ENCODE data around the gene SLC39A9.

DNA sequence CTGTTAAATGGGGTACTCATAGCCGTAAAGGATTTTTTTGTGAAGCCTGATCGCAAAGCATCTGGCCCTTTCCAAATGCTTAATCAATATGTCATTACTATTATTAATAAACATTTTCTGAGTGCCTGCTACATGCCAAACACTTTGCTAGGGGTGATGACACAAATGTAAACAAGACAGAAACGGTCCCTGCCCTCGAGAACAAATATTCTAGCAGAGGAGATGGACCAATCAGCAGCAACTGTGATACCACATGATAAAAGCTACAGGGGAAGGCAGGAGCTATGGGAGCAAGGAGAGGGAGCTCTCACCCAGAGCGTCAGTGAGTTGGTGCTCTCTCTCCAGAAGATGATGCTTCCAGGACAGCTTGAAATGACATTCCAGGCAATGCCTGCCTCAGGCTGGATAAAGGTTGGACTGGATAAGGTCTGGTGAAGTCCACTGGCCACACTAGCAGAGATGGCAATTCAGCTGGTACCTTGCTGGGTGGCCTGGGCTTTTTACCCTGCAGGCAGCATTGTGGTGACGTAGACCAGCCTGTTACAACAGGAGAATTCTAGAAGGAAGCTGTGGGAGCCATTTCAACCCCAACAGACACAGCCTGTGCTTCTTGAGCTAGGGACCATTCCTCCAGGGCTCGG, 41.5 kb upstream of the SLC39A9 start:
- TF ChIP-seq, protein P1, sequence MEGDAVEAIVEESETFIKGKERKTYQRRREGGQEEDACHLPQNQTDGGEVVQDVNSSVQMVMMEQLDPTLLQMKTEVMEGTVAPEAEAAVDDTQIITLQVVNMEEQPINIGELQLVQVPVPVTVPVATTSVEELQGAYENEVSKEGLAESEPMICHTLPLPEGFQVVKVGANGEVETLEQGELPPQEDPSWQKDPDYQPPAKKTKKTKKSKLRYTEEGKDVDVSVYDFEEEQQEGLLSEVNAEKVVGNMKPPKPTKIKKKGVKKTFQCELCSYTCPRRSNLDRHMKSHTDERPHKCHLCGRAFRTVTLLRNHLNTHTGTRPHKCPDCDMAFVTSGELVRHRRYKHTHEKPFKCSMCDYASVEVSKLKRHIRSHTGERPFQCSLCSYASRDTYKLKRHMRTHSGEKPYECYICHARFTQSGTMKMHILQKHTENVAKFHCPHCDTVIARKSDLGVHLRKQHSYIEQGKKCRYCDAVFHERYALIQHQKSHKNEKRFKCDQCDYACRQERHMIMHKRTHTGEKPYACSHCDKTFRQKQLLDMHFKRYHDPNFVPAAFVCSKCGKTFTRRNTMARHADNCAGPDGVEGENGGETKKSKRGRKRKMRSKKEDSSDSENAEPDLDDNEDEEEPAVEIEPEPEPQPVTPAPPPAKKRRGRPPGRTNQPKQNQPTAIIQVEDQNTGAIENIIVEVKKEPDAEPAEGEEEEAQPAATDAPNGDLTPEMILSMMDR (IDR thresholded peaks at IDR 0.05) = no peak
- no peak for TF ChIP-seq POLR2A (IDR thresholded peaks at IDR 0.05)

Data from esophagus squamous epithelium (tissue), 4 donors.